Peyer's patch (tissue), 4 donors: ENCODE data around the gene RSRC1.
"Not testable (repeated sequence)": the region's sequence is repeated elsewhere in the genome, so short reads cannot be mapped to it uniquely, and the experiment has no call there.

ENCODE experiments used
- POLR2A ChIP-seq, 2 donors: fragments of 450-650 bp; IDR thresholded peaks; one replicate each; pipeline ENCODE4 v1.5.1; 2017; ENCODE audit warnings: antibody characterized with exemption in 2 of 2, mild to moderate bottlenecking in 2 of 2, moderate library complexity in 2 of 2
- TF ChIP-seq, protein P1 (sequence below), 6 experiments: fragments of 450-650 bp in 4 of 6; fragments of 200-600 bp in 2 of 6; sonication (generic) in 1 of 6; IDR thresholded peaks; one replicate each; pipeline ENCODE4 v1.5.1; 2017 to 2019; ENCODE audit warnings: antibody characterized with exemption in 6 of 6, mild to moderate bottlenecking in 3 of 6, moderate library complexity in 1 of 6

DNA sequence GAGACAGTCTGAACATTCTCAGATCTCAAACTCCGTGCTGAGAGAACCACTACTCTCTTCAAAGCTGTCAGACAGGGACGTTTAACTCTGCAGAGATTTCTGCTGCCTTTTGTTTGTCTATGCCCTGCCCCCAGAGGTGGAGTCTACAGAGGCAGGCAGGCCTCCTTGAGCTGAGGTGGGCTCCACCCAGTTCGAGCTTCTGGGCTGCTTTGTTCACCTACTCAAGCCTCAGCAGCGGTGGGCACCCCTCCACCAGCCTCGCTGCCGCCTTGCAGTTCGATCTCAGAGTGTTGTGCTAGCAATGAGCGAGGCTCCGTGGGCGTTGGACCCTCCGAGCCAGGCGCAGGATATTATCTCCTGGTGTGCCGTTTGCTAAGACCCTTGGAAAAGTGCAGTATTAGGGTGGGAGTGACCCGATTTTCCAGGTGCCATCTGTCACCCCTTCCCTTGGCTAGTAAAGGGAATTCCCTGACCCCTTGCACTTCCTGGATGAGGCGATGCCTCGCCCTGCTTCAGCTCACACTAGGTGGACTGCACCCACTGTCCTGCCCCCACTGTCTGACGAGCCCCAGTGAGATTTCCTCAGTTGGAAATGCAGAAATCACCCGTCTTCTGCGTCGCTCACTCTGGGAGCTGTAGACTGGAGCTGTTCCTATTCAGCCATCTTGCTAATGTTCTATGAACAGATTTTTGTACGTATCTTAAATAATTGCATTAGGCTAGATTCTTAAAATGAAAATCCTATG lies 220.0 kb downstream of the RSRC1 start:
- TF ChIP-seq POLR2A (IDR thresholded peaks at IDR 0.05): not testable (repeated sequence)
- TF ChIP-seq, protein P1, sequence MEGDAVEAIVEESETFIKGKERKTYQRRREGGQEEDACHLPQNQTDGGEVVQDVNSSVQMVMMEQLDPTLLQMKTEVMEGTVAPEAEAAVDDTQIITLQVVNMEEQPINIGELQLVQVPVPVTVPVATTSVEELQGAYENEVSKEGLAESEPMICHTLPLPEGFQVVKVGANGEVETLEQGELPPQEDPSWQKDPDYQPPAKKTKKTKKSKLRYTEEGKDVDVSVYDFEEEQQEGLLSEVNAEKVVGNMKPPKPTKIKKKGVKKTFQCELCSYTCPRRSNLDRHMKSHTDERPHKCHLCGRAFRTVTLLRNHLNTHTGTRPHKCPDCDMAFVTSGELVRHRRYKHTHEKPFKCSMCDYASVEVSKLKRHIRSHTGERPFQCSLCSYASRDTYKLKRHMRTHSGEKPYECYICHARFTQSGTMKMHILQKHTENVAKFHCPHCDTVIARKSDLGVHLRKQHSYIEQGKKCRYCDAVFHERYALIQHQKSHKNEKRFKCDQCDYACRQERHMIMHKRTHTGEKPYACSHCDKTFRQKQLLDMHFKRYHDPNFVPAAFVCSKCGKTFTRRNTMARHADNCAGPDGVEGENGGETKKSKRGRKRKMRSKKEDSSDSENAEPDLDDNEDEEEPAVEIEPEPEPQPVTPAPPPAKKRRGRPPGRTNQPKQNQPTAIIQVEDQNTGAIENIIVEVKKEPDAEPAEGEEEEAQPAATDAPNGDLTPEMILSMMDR (IDR thresholded peaks at IDR 0.05): not testable (repeated sequence)
